Panc1 (cell line): ENCODE measurements around the gene FAM53B. TPM values are rescaled to one million over a fixed set of nuclear protein-coding genes. Genes with fewer than 3 reads are reported as not detected.

Source experiments
- ATAC-seq: fragments of 200-7000 bp; cut with Tn5 transposase; 2 replicates; pipeline ENCODE4 v1.9.1; 2020; ENCODE audit warnings: mild to moderate bottlenecking, moderate library complexity
- BruUV-seq: library from RNA; stranded (reverse); fragments of 400-500 nt; replicated peaks from 2 replicates; lab custom pipeline; 2021; lab: Mats Ljungman, UMichigan
- CTCF ChIA-PET: fragments of 300-600 bp; sonication (Branson Sonifier 250); formaldehyde crosslinking; loops from one replicate; lab custom pipeline; 2022; ENCODE audit warnings: antibody characterized with exemption; lab: Charles Lee
- POLR2A ChIA-PET: fragments of 300-600 bp; sonication (Branson Sonifier 250); formaldehyde crosslinking; loops from one replicate; lab custom pipeline; 2022; ENCODE audit warnings: antibody characterized with exemption; lab: Charles Lee
- DNase-seq: peaks from one replicate; pipeline ENCODE4 v3.0.0-alpha.2; 2010; ENCODE audit warnings: low read depth, low spot score
- H3K27ac ChIP-seq: 2 replicates; pipeline ENCODE4 v1.5.1; 2011; ENCODE audit warnings: mild to moderate bottlenecking, low read length, inconsistent platforms
- H3K27me3 ChIP-seq: fragments of 200-500 bp; sonication (Bioruptor generic); 2 replicates; pipeline ENCODE4 v1.6.0; 2014; ENCODE audit warnings: low read length, inconsistent platforms; ENCODE audit not compliant: control insufficient read depth, insufficient read depth
- H3K36me3 ChIP-seq: fragments of 200-500 bp; sonication (Bioruptor generic); 2 replicates; pipeline ENCODE4 v1.5.1; 2014; ENCODE audit warnings: inconsistent platforms, mild to moderate bottlenecking, low read length, moderate library complexity; ENCODE audit not compliant: control insufficient read depth, insufficient read depth
- H3K4me1 ChIP-seq: 2 replicates; pipeline ENCODE4 v1.5.1; 2011; ENCODE audit warnings: inconsistent platforms, mild to moderate bottlenecking, low read length, moderate library complexity; ENCODE audit not compliant: control insufficient read depth, insufficient read depth
- H3K4me3 ChIP-seq, 2 experiments: 2 replicates each; pipeline ENCODE4 v1.5.1; 2011 to 2012; ENCODE audit warnings: low read depth in 2 of 2, low read length in 2 of 2, mild to moderate bottlenecking in 2 of 2, inconsistent platforms in 1 of 2, moderate library complexity in 1 of 2
- H3K9me3 ChIP-seq: fragments of 200-500 bp; sonication (Bioruptor generic); 2 replicates; pipeline ENCODE4 v1.5.1; 2014; ENCODE audit warnings: low read depth, mild to moderate bottlenecking, inconsistent platforms, low read length, moderate library complexity; ENCODE audit not compliant: control insufficient read depth, insufficient read depth
- CTCF ChIP-seq: fragments of 450-650 bp; IDR thresholded peaks from 2 replicates; pipeline ENCODE4 v1.5.1; 2017; ENCODE audit warnings: mild to moderate bottlenecking
- POLR2AphosphoS5 ChIP-seq: IDR thresholded peaks from 2 replicates; pipeline ENCODE4 v1.6.1; 2012; ENCODE audit warnings: mild to moderate bottlenecking, low read depth, low read length, moderate library complexity
- REST ChIP-seq, 2 experiments: IDR thresholded peaks; 2 replicates each; pipeline ENCODE4 v1.6.1; 2011 to 2012; ENCODE audit warnings: low read depth in 2 of 2, control low read depth in 1 of 2, low read length in 1 of 2, mild to moderate bottlenecking in 1 of 2, moderate library complexity in 1 of 2; ENCODE audit not compliant: insufficient read depth in 1 of 2
- SIN3A ChIP-seq: IDR thresholded peaks from 2 replicates; pipeline ENCODE4 v1.6.1; 2012; ENCODE audit warnings: low read depth, mild to moderate bottlenecking, low read length, moderate library complexity, borderline replicate concordance; ENCODE audit not compliant: insufficient read depth
- TCF7L2 ChIP-seq: IDR thresholded peaks from 2 replicates; pipeline ENCODE4 v1.6.1; 2011; ENCODE audit warnings: mild to moderate bottlenecking, low read depth, low read length, inconsistent platforms
- in situ Hi-C: cut with HindIII; loops from 2 replicates; pipeline ENCODE4 v1.10.0; 2016; ENCODE audit warnings: low sequenced_read_pairs, low pct_unique_long_range_greater_than_20kb
- intact Hi-C: fragments of 100-400 bp; cut with micrococcal nuclease; formaldehyde crosslinking; loops from one replicate; pipeline ENCODE4 v1.10.0; 2022; ENCODE audit not compliant: unreplicated experiment
- total RNA-seq: library from RNA; stranded (reverse); gene quantifications from one replicate; pipeline ENCODE4 v1.2.1, GENCODE V29; 2021; ENCODE audit not compliant: unreplicated experiment

Gene FAM53B
- total RNA-seq, 1 experiment from 2014 or later: 42.5 TPM

- in situ Hi-C loops: no loop called here
- H3K27me3 ChIP-seq: no peaks in the 10 kb centered on the region
- DNase-seq (no peak), ATAC-seq (no peak)
- no peaks in the 10 kb centered on the region for H3K36me3 ChIP-seq
- no peaks in the 10 kb centered on the region for H3K9me3 ChIP-seq
- intact Hi-C loops: no loop called here
- ChIA-PET CTCF (no interaction called here), POLR2A (no interaction called here)
- TF ChIP-seq TCF7L2 (no peak), SIN3A (no peak)
- peaks cover 24% of the 10 kb centered on the region for H3K4me1 ChIP-seq
- H3K4me3 ChIP-seq: no peak overlapping the region
- no TSS peak for BruUV-seq
- no peak overlapping the region; the same call in 1 of the 2 replicates for H3K27ac ChIP-seq
Measured at GRCh38 chr10:124728830-124729661, 15.1 kb downstream of the FAM53B start.

- intact Hi-C loops (no loop called here), in situ Hi-C loops (no loop called here)
- ATAC-seq: no peak
- TF ChIP-seq CTCF: no peak
- no peak for TF ChIP-seq SIN3A
- no peak for TF ChIP-seq POLR2AphosphoS5
- no peak for TF ChIP-seq REST (IDR thresholded peaks at IDR 0.05; ENCODE audit: insufficient read depth in 1 of 2, low read depth in 2 of 2, low read length in 1 of 2)
- TF ChIP-seq TCF7L2: no peak
- no peak for DNase-seq
- H3K4me3 ChIP-seq: no peak overlapping the region
- peaks cover 21% of the 10 kb centered on the region for H3K4me1 ChIP-seq
- H3K9me3 ChIP-seq: no peaks in the 10 kb centered on the region
- CTCF ChIA-PET: no interaction called here
- no peaks in the 10 kb centered on the region for H3K36me3 ChIP-seq
- H3K27ac ChIP-seq: peak overlapping the region; percentile 25; the same call in 1 of the 2 replicates
- no TSS peak for BruUV-seq
- no peaks in the 10 kb centered on the region for H3K27me3 ChIP-seq
- POLR2A ChIA-PET: no interaction called here
Measured at GRCh38 chr10:124728071-124728829, 15.9 kb downstream of the FAM53B start.
